ENCODE measurements around the gene CTPS2. TPM values are rescaled to one million over a fixed set of nuclear protein-coding genes. Genes with fewer than 3 reads are reported as not detected.
A peak's percentile ranks its signal among the peaks of the same experiment; 100 is the strongest.
"Not testable (repeated sequence)": the region's sequence is repeated elsewhere in the genome, so short reads cannot be mapped to it uniquely, and the experiment has no call there.

CTPS2 gene
- total RNA-seq, 1 experiment from 2014 or later, result 30.0 TPM

GRCh38 chrX:16604337-16604736 is 108.1 kb downstream of the CTPS2 start:
- DNase-seq (ENCODE audit: low spot score), result no peak

- DNase-seq (ENCODE audit: low spot score), result peak; percentile 57
These were observed 108.6 kb downstream of the CTPS2 start for GRCh38 chrX:16603822-16604221.

- not testable (repeated sequence) for DNase-seq (ENCODE audit: low spot score)
These were observed 109.2 kb downstream of the CTPS2 start for GRCh38 chrX:16603235-16603634.

- peak; percentile 60 for DNase-seq (ENCODE audit: low spot score)
These were observed 110.6 kb downstream of the CTPS2 start for GRCh38 chrX:16601885-16602284.

- DNase-seq (ENCODE audit: low spot score), result no peak
These were observed 118.0 kb downstream of the CTPS2 start for GRCh38 chrX:16594490-16594889.

GRCh38 chrX:16593801-16594200 is 118.7 kb downstream of the CTPS2 start:
- DNase-seq (ENCODE audit: low spot score), result no peak

GRCh38 chrX:16592194-16592770 is 120.2 kb downstream of the CTPS2 start:
- no peak for DNase-seq (ENCODE audit: low spot score)

- DNase-seq (ENCODE audit: low spot score), result no peak
These were observed 122.6 kb downstream of the CTPS2 start for GRCh38 chrX:16589826-16590225.

GRCh38 chrX:16589211-16589610 is 123.3 kb downstream of the CTPS2 start:
- DNase-seq (ENCODE audit: low spot score), result peak; percentile 63

GRCh38 chrX:16588266-16588665 is 124.2 kb downstream of the CTPS2 start:
- no peak for DNase-seq (ENCODE audit: low spot score)

GRCh38 chrX:16587836-16588235 is 124.6 kb downstream of the CTPS2 start:
- DNase-seq (ENCODE audit: low spot score), result no peak

GRCh38 chrX:16586377-16587112 is 125.9 kb downstream of the CTPS2 start:
- DNase-seq (ENCODE audit: low spot score), result no peak

GRCh38 chrX:16585486-16586376 is 126.7 kb downstream of the CTPS2 start:
- peak; percentile 70 for DNase-seq (ENCODE audit: low spot score)

GRCh38 chrX:16580004-16580797 is 132.3 kb downstream of the CTPS2 start:
- DNase-seq (ENCODE audit: low spot score), result not testable (repeated sequence)

GRCh38 chrX:16579517-16579916 is 133.0 kb downstream of the CTPS2 start:
- no peak for DNase-seq (ENCODE audit: low spot score)

- peak; percentile 21 for DNase-seq (ENCODE audit: low spot score)
These were observed 134.3 kb downstream of the CTPS2 start for GRCh38 chrX:16578218-16578617.

GRCh38 chrX:16577483-16578029 is 134.9 kb downstream of the CTPS2 start:
- no peak for DNase-seq (ENCODE audit: low spot score)

GRCh38 chrX:16575388-16575787 is 137.1 kb downstream of the CTPS2 start:
- DNase-seq (ENCODE audit: low spot score), result not testable (repeated sequence)

- DNase-seq (ENCODE audit: low spot score), result peak; percentile 85
These were observed 138.7 kb downstream of the CTPS2 start for GRCh38 chrX:16573781-16574180.

GRCh38 chrX:16567681-16568080 is 144.8 kb downstream of the CTPS2 start:
- DNase-seq (ENCODE audit: low spot score), result no peak

GRCh38 chrX:16566571-16566970 is 145.9 kb downstream of the CTPS2 start:
- DNase-seq (ENCODE audit: low spot score), result no peak
